ENCODE data around the gene CCDC191.
A peak's percentile ranks its signal among the peaks of the same experiment; 100 is the strongest.

Gene CCDC191

GRCh38 chr3:113981803-113982202, 74.5 kb downstream of the CCDC191 start:
- no peak overlapping the region for H3K4me3 ChIP-seq (replicated peaks; ENCODE audit: low read depth, low read length)
- no peak for DNase-seq (ENCODE audit: low read depth)
- TF ChIP-seq CTCF (IDR thresholded peaks at IDR 0.05; ENCODE audit: low read length, missing control alignments): no peak

GRCh38 chr3:113979916-113980315, 76.4 kb downstream of the CCDC191 start:
- no peak for TF ChIP-seq CTCF (IDR thresholded peaks at IDR 0.05; ENCODE audit: low read length, missing control alignments)
- DNase-seq (ENCODE audit: low read depth): no peak
- H3K4me3 ChIP-seq (replicated peaks; ENCODE audit: low read depth, low read length): no peak overlapping the region

GRCh38 chr3:113977822-113978221, 78.5 kb downstream of the CCDC191 start:
- TF ChIP-seq CTCF (IDR thresholded peaks at IDR 0.05; ENCODE audit: low read length, missing control alignments): no peak
- no peak for DNase-seq (ENCODE audit: low read depth)
- H3K4me3 ChIP-seq (replicated peaks; ENCODE audit: low read depth, low read length): no peak overlapping the region

- DNase-seq (ENCODE audit: low read depth): peak; percentile 51
- TF ChIP-seq CTCF (IDR thresholded peaks at IDR 0.05; ENCODE audit: low read length, missing control alignments): no peak
- H3K4me3 ChIP-seq (replicated peaks; ENCODE audit: low read depth, low read length): no peak overlapping the region
These were observed 87.3 kb downstream of the CCDC191 start for GRCh38 chr3:113968986-113969385.

- TF ChIP-seq CTCF (IDR thresholded peaks at IDR 0.05; ENCODE audit: low read length, missing control alignments): no peak
- no peak for DNase-seq (ENCODE audit: low read depth)
- no peak overlapping the region for H3K4me3 ChIP-seq (replicated peaks; ENCODE audit: low read depth, low read length)
These were observed 90.2 kb downstream of the CCDC191 start for GRCh38 chr3:113966172-113966571.

- TF ChIP-seq CTCF (IDR thresholded peaks at IDR 0.05; ENCODE audit: low read length, missing control alignments): no peak
- no peak overlapping the region for H3K4me3 ChIP-seq (replicated peaks; ENCODE audit: low read depth, low read length)
- DNase-seq (ENCODE audit: low read depth): no peak
These were observed 92.4 kb downstream of the CCDC191 start for GRCh38 chr3:113963879-113964278.

- no peak for TF ChIP-seq CTCF (IDR thresholded peaks at IDR 0.05; ENCODE audit: low read length, missing control alignments)
- no peak for DNase-seq (ENCODE audit: low read depth)
- no peak overlapping the region for H3K4me3 ChIP-seq (replicated peaks; ENCODE audit: low read depth, low read length)
These were observed 102.1 kb downstream of the CCDC191 start for GRCh38 chr3:113954091-113954685.

All from fibroblast of pulmonary artery (primary cell).